GM12878 (cell line): ENCODE data around the gene CHID1. TPM values are rescaled to one million over a fixed set of nuclear protein-coding genes. Genes with fewer than 3 reads are reported as not detected.
A peak's percentile ranks its signal among the peaks of the same experiment; 100 is the strongest.

Experiments
- ATAC-seq: fragments of 200-7000 bp; cut with Tn5 transposase; 3 replicates; pipeline ENCODE4 v1.9.1; 2020; ENCODE audit warnings: mild to moderate bottlenecking, moderate library complexity
- BruUV-seq: library from RNA; stranded (reverse); fragments of 400-500 nt; replicated peaks from 2 replicates; lab custom pipeline; 2021; lab: Mats Ljungman, UMichigan
- CTCF ChIA-PET: fragments of 300-600 bp; sonication (Branson Sonifier 250); formaldehyde crosslinking; extraction: SDS; loops from one replicate; lab custom pipeline; 2021; ENCODE audit warnings: inconsistent platforms; lab: Yijun Ruan, JAX
- POLR2A ChIA-PET: fragments of 350-600 bp; formaldehyde crosslinking; extraction: SDS; loops from one replicate; lab custom pipeline; 2021; ENCODE audit warnings: inconsistent platforms; lab: Charles Lee
- RAD21 ChIA-PET: fragments of 300-600 bp; sonication (Branson Sonifier 250); formaldehyde crosslinking; loops from one replicate; lab custom pipeline; 2023; ENCODE audit warnings: antibody characterized with exemption; ENCODE audit not compliant: unreplicated experiment; lab: Charles Lee
- SMC1A ChIA-PET: fragments of 300-600 bp; sonication (Branson Sonifier 250); formaldehyde crosslinking; loops from one replicate; lab custom pipeline; 2023; ENCODE audit not compliant: unreplicated experiment, uncharacterized antibody; lab: Charles Lee
- DNase-seq: peaks from one replicate; pipeline ENCODE4 v3.0.0-alpha.2; 2011; ENCODE audit warnings: low read depth, low spot score
- FAIRE-seq: peaks from 3 replicates; lab custom pipeline; 2011; peaks lifted over from hg19 to GRCh38; lab: Jason Lieb, UNC
- H2AFZ ChIP-seq: 2 replicates; pipeline ENCODE4 v1.6.0; 2011; ENCODE audit warnings: low read depth, low read length, control low read depth; ENCODE audit not compliant: control insufficient read depth
- H3K27ac ChIP-seq: 2 replicates; pipeline ENCODE4 v1.5.1; 2011; ENCODE audit warnings: control low read depth; ENCODE audit not compliant: control insufficient read depth, insufficient read depth
- H3K27me3 ChIP-seq, 2 experiments: replicated peaks in 1 of 2; 2 replicates each; pipeline versions ENCODE4 v1.6.0 to v1.6.1; 2011; ENCODE audit warnings: low read length in 1 of 2; ENCODE audit not compliant: control insufficient read depth in 2 of 2, insufficient read depth in 2 of 2
- H3K36me3 ChIP-seq, 2 experiments: 2 replicates each; pipeline ENCODE4 v1.5.1; 2011; ENCODE audit warnings: low read length in 1 of 2; ENCODE audit not compliant: control insufficient read depth in 2 of 2, insufficient read depth in 2 of 2
- H3K4me1 ChIP-seq: 2 replicates; pipeline ENCODE4 v1.6.1; 2011; ENCODE audit warnings: mild to moderate bottlenecking, low read length, moderate library complexity, mixed read lengths; ENCODE audit not compliant: control insufficient read depth, insufficient read depth
- H3K4me2 ChIP-seq: 2 replicates; pipeline ENCODE4 v1.6.0; 2011; ENCODE audit warnings: control low read depth; ENCODE audit not compliant: control insufficient read depth, insufficient read depth
- H3K4me3 ChIP-seq: fragments of 200-600 bp; sonication (generic); 2 replicates; pipeline ENCODE4 v1.5.1; 2016
- H3K79me2 ChIP-seq: 2 replicates; pipeline ENCODE4 v1.6.0; 2011; ENCODE audit warnings: low read length; ENCODE audit not compliant: control insufficient read depth, insufficient read depth
- H3K9ac ChIP-seq: 2 replicates; pipeline ENCODE4 v1.8.0; 2011; ENCODE audit warnings: low read length, control low read depth, mixed read lengths; ENCODE audit not compliant: control insufficient read depth, insufficient read depth
- H3K9me3 ChIP-seq: replicated peaks from 3 replicates; pipeline ENCODE4 v1.5.1; 2011; ENCODE audit warnings: mild to moderate bottlenecking, low read length; ENCODE audit not compliant: control insufficient read depth, insufficient read depth
- H4K20me1 ChIP-seq: 2 replicates; pipeline ENCODE4 v1.6.0; 2011; ENCODE audit not compliant: control insufficient read depth, insufficient read depth
- BACH1 ChIP-seq: fragments of 450-650 bp; IDR thresholded peaks from 2 replicates; pipeline ENCODE4 v1.6.1; 2017; ENCODE audit warnings: mild to moderate bottlenecking, borderline replicate concordance
- POU2F2 ChIP-seq: IDR thresholded peaks from 3 replicates; pipeline ENCODE4 v1.6.1; 2011; ENCODE audit warnings: low read depth, mild to moderate bottlenecking, low read length, borderline replicate concordance
- ZNF207 ChIP-seq: fragments of 450-650 bp; IDR thresholded peaks from 2 replicates; pipeline ENCODE4 v1.6.1; 2014; ENCODE audit warnings: antibody characterized with exemption, mild to moderate bottlenecking, borderline replicate concordance
- WGBS: methylation state at CpG from one replicate; pipeline ENCODE4 v1.1.6; 2016; ENCODE audit warnings: low lambda C conversion rate; ENCODE audit not compliant: insufficient replicate concordance, insufficient coverage; ENCODE audit errors: missing lambda C conversion rate; 5-methylcytosine and 5-hydroxymethylcytosine counted together
- in situ Hi-C: fragments of 300-500 bp; cut with MboI; formaldehyde crosslinking; loops from 9 replicates; pipeline ENCODE4 v1.14.3; 2018; ENCODE audit warnings: mixed read lengths
- intact Hi-C: fragments of 100-400 bp; cut with micrococcal nuclease; formaldehyde crosslinking; loops from one replicate; pipeline ENCODE4 v1.14.2; 2022; ENCODE audit not compliant: unreplicated experiment
- polyA plus RNA-seq, 11 experiments: library from polyadenylated mRNA; depleted of rRNA in 4 of 11; unstranded in 6 of 11; stranded (reverse) in 5 of 11; fragments of >200 nt; fragmentation: Nextera tagmentation in 4 of 11; fragmentation: Illumina TruSeq in 1 of 11; extraction: Ambion mirVana in 4 of 11; extraction: Trizol in 1 of 11; gene quantifications; 1 replicate in 1 of 11; 2 replicates in 10 of 11; pipeline versions ENCODE4 v1.2.1 to v1.2.3, GENCODE V29; 2011 to 2016; ENCODE audit warnings: inconsistent platforms in 2 of 11, missing spikeins in 2 of 11, low read depth in 1 of 11
- small RNA-seq: library from RNA; depleted of rRNA; stranded (forward); fragments of <200 nt; gene quantifications from one replicate; pipeline ENCODE3, GENCODE V24; 2014
- total RNA-seq, 4 experiments: library from RNA; depleted of rRNA in 3 of 4; stranded (reverse); fragments of >200 nt in 3 of 4; fragmentation: Illumina TruSeq in 1 of 4; extraction: Trizol in 1 of 4; gene quantifications; 2 replicates each; pipeline versions ENCODE4 v1.2.1 to v1.2.3, GENCODE V29; 2013 to 2021
- TF ChIP-seq, protein P1 (sequence below): IDR thresholded peaks from 2 replicates; pipeline ENCODE4 v1.6.1; 2012; ENCODE audit warnings: mild to moderate bottlenecking, low read depth, low read length

Gene CHID1
- total and polyA plus RNA-seq, 10 of the 15 experiments (the other 5 are each of a cell fraction or from before 2014, with no cell fraction given) = 4.8 to 75.2 (median 30.1) TPM

DNA sequence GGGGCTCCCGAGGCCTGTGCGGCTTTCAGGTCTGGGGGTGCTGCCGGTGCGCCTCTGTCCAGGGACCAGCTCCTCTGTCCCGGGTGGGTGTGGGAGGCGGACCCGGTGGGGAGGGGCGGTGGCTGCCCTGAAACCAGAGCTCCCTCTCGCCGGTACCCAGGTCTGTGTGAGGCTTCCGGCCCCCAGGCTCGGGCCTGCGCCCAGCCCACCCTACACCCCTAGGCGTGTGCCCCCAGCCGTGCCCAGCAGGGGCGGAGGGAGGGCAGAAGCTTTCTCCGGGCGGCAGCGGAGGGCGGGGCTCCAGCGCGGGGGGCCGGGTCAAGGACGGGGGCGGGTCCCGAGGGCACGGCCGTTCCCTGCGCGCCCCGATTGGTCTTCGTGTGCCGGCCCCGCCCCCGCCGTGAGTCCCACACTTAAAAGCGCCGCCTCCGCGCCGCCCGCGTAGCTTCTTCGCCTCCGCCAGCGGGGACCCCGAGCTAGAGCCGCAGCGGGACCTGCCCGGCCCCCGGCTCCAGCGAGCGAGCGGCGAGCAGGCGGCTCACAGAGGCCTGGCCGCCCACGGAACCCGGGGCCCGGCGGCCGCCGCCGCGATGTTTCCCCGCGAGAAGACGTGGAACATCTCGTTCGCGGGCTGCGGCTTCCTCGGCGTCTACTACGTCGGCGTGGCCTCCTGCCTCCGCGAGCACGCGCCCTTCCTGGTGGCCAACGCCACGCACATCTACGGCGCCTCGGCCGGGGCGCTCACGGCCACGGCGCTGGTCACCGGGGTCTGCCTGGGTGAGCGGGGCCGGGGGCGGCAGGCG, 91.3 kb downstream of the CHID1 start (continued):
- TF ChIP-seq ZNF207 = peak; percentile 71; the same call in 1 of the 2 replicates

- in situ Hi-C loops = loop anchor here (25.0 kb wide), 1 partner anchor 1569 kb away; the partner anchor contains the start of gene CD81
- H3K79me2 ChIP-seq = peaks cover 5% of the 10 kb centered on the region
- H3K36me3 ChIP-seq = peaks cover under 1 to 6% of the 10 kb centered on the region in 2 experiments; a peak in 3 of 4 replicates
- no peak for FAIRE-seq
- H3K27ac ChIP-seq = peak within 1 kb of the TSS; percentile 73
- ATAC-seq = no peak
- peak within 1 kb of the TSS; percentile 83 for H3K4me2 ChIP-seq
- SMC1A ChIA-PET = interaction anchor here (0.8 to 1.7 kb wide), 2 partner anchors 8 to 10 kb away, joined by 4 to 5 read pairs; partner anchors contain the start of gene RPLP2
- H3K27me3 ChIP-seq = no peaks in the 10 kb centered on the region
- WGBS = 35% methylated on average over 20 of the region's 20 CpGs
- BruUV-seq = no TSS peak
- TF ChIP-seq POU2F2 (no peak), BACH1 (peak; percentile 33; the same call in 1 of the 2 replicates)
- TF ChIP-seq, protein P1, sequence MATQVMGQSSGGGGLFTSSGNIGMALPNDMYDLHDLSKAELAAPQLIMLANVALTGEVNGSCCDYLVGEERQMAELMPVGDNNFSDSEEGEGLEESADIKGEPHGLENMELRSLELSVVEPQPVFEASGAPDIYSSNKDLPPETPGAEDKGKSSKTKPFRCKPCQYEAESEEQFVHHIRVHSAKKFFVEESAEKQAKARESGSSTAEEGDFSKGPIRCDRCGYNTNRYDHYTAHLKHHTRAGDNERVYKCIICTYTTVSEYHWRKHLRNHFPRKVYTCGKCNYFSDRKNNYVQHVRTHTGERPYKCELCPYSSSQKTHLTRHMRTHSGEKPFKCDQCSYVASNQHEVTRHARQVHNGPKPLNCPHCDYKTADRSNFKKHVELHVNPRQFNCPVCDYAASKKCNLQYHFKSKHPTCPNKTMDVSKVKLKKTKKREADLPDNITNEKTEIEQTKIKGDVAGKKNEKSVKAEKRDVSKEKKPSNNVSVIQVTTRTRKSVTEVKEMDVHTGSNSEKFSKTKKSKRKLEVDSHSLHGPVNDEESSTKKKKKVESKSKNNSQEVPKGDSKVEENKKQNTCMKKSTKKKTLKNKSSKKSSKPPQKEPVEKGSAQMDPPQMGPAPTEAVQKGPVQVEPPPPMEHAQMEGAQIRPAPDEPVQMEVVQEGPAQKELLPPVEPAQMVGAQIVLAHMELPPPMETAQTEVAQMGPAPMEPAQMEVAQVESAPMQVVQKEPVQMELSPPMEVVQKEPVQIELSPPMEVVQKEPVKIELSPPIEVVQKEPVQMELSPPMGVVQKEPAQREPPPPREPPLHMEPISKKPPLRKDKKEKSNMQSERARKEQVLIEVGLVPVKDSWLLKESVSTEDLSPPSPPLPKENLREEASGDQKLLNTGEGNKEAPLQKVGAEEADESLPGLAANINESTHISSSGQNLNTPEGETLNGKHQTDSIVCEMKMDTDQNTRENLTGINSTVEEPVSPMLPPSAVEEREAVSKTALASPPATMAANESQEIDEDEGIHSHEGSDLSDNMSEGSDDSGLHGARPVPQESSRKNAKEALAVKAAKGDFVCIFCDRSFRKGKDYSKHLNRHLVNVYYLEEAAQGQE = no peak
- H3K9ac ChIP-seq = peak within 1 kb of the TSS; percentile 82
- no peaks in the 10 kb centered on the region for H3K9me3 ChIP-seq
- intact Hi-C loops = no loop called here
- peak within 1 kb of the TSS; percentile 72 for H2AFZ ChIP-seq
- RAD21 ChIA-PET = interaction anchor here (0.8 to 1.9 kb wide), 5 partner anchors 9 to 77 kb away, joined by 3 to 13 read pairs (median 4); partner anchors contain the start of genes PIDD1 and RPLP2
- H3K4me1 ChIP-seq = no peaks in the 10 kb centered on the region; the same call in 1 of the 2 replicates
- H4K20me1 ChIP-seq = peaks cover 4% of the 10 kb centered on the region
- POLR2A ChIA-PET = interaction anchor here (0.6 to 4.3 kb wide), 13 partner anchors 8 to 203 kb away, joined by 3 to 33 read pairs (median 7); partner anchors contain the start of genes CD151, CRACR2B, IRF7 and PIDD1
- CTCF ChIA-PET = interaction anchor here (1.2 to 1.3 kb wide), 2 partner anchors 8 to 24 kb away, joined by 4 read pairs; partner anchors contain the start of genes POLR2L and TSPAN4
- no peak for DNase-seq
- H3K4me3 ChIP-seq = peak within 1 kb of the TSS; percentile 82
These were observed 92.0 kb downstream of the CHID1 start, which contains the start of gene PNPLA2 for GRCh38 chr11:818396-819128. PNPLA2 (plus strand) TSS chr11:818914; CDS start chr11:819719, 805 bp downstream.

Small RNA genes within 50 kb of the gene (small RNA-seq; reads per million reads assigned to genes)
- not detected for gene RNU6-1025P

Other genes with a start within 250 kb of the CHID1 start
Only the 7 nearest of the 18 such genes appear.
- 1,170 and 1,176 TPM in 2 replicates for gene RPLP2, start 100.8 kb downstream of the CHID1 start, total RNA-seq (2014; rRNA removed)
- 1,135 and 1,241 TPM in 2 replicates for gene RPLP2, start 100.8 kb downstream of the CHID1 start, total RNA-seq (2014; rRNA removed; fragmentation: Illumina TruSeq; extraction: Trizol)
- gene RPLP2, start 100.8 kb downstream of the CHID1 start, total RNA-seq (2021) = 3,558 and 3,573 TPM in 2 replicates
- gene RPLP2, start 100.8 kb downstream of the CHID1 start, polyA plus RNA-seq (2011; rRNA removed) = 443 and 711 TPM in 2 replicates
- gene RPLP2, start 100.8 kb downstream of the CHID1 start, polyA plus RNA-seq (2014; fragmentation: Illumina TruSeq; extraction: Trizol) = 125 and 488 TPM in 2 replicates
- gene RPLP2, start 100.8 kb downstream of the CHID1 start, polyA plus RNA-seq (2014; fragmentation: Nextera tagmentation; extraction: Ambion mirVana) = 1,000 to 10,000 TPM; 1,446 to 3,075 TPM
- 1,595 and 1,805 TPM in 2 replicates for gene RPLP2, start 100.8 kb downstream of the CHID1 start, polyA plus RNA-seq (2014; rRNA removed)
- 1,000 to 10,000 TPM; 1,515 to 1,516 TPM for gene RPLP2, start 100.8 kb downstream of the CHID1 start, polyA plus RNA-seq (2016; fragmentation: Nextera tagmentation; extraction: Ambion mirVana)
- gene PNPLA2, start 91.9 kb downstream of the CHID1 start, total RNA-seq (2014; rRNA removed) = 9.3 and 9.8 TPM in 2 replicates
- 2.5 and 4.2 TPM in 2 replicates for gene PNPLA2, start 91.9 kb downstream of the CHID1 start, total RNA-seq (2014; rRNA removed; fragmentation: Illumina TruSeq; extraction: Trizol)
- gene PNPLA2, start 91.9 kb downstream of the CHID1 start, total RNA-seq (2021) = 33.4 and 34.0 TPM in 2 replicates
- gene PNPLA2, start 91.9 kb downstream of the CHID1 start, polyA plus RNA-seq (2011; rRNA removed) = 1.7 and 5.1 TPM in 2 replicates
- 1.5 and 6.4 TPM in 2 replicates for gene PNPLA2, start 91.9 kb downstream of the CHID1 start, polyA plus RNA-seq (2014; fragmentation: Illumina TruSeq; extraction: Trizol)
- gene PNPLA2, start 91.9 kb downstream of the CHID1 start, polyA plus RNA-seq (2014; fragmentation: Nextera tagmentation; extraction: Ambion mirVana) = under 1 TPM; 0.19 to 0.62 TPM
- 18.3 and 26.5 TPM in 2 replicates for gene PNPLA2, start 91.9 kb downstream of the CHID1 start, polyA plus RNA-seq (2014; rRNA removed)
- gene PNPLA2, start 91.9 kb downstream of the CHID1 start, polyA plus RNA-seq (2016; fragmentation: Nextera tagmentation; extraction: Ambion mirVana) = 10 to 100 TPM; 15.5 to 16.1 TPM
- gene CRACR2B, start 82.9 kb downstream of the CHID1 start, total RNA-seq (2014; rRNA removed) = 19.2 and 20.1 TPM in 2 replicates
- 3.0 and 3.7 TPM in 2 replicates for gene CRACR2B, start 82.9 kb downstream of the CHID1 start, total RNA-seq (2014; rRNA removed; fragmentation: Illumina TruSeq; extraction: Trizol)
- gene CRACR2B, start 82.9 kb downstream of the CHID1 start, total RNA-seq (2021) = 29.6 and 32.6 TPM in 2 replicates
- 3.3 and 8.8 TPM in 2 replicates for gene CRACR2B, start 82.9 kb downstream of the CHID1 start, polyA plus RNA-seq (2011; rRNA removed)
- gene CRACR2B, start 82.9 kb downstream of the CHID1 start, polyA plus RNA-seq (2014; fragmentation: Illumina TruSeq; extraction: Trizol) = 0.43 and 4.4 TPM in 2 replicates
- gene CRACR2B, start 82.9 kb downstream of the CHID1 start, polyA plus RNA-seq (2014; fragmentation: Nextera tagmentation; extraction: Ambion mirVana) = under 1 TPM; 0.10 to 0.31 TPM
- 33.7 and 44.0 TPM in 2 replicates for gene CRACR2B, start 82.9 kb downstream of the CHID1 start, polyA plus RNA-seq (2014; rRNA removed)
- gene CRACR2B, start 82.9 kb downstream of the CHID1 start, polyA plus RNA-seq (2016; fragmentation: Nextera tagmentation; extraction: Ambion mirVana) = 10 to 100 TPM; 16.6 to 17.0 TPM
- gene CD151, start 77.9 kb downstream of the CHID1 start, total RNA-seq (2014; rRNA removed) = 26.2 and 37.1 TPM in 2 replicates
- gene CD151, start 77.9 kb downstream of the CHID1 start, total RNA-seq (2014; rRNA removed; fragmentation: Illumina TruSeq; extraction: Trizol) = 11.1 and 17.6 TPM in 2 replicates
- 28.6 and 31.7 TPM in 2 replicates for gene CD151, start 77.9 kb downstream of the CHID1 start, total RNA-seq (2021)
- 19.9 and 39.6 TPM in 2 replicates for gene CD151, start 77.9 kb downstream of the CHID1 start, polyA plus RNA-seq (2011; rRNA removed)
- gene CD151, start 77.9 kb downstream of the CHID1 start, polyA plus RNA-seq (2014; fragmentation: Illumina TruSeq; extraction: Trizol) = 1.5 and 9.4 TPM in 2 replicates
- gene CD151, start 77.9 kb downstream of the CHID1 start, polyA plus RNA-seq (2014; fragmentation: Nextera tagmentation; extraction: Ambion mirVana) = 1 to 10 TPM in 1 of 2 experiments, under 1 TPM in 1; 0.52 to 1.4 TPM
- gene CD151, start 77.9 kb downstream of the CHID1 start, polyA plus RNA-seq (2014; rRNA removed) = 40.1 and 41.7 TPM in 2 replicates
- 10 to 100 TPM in 1 of 2 experiments, 1 to 10 TPM in 1; 9.4 to 11.7 TPM for gene CD151, start 77.9 kb downstream of the CHID1 start, polyA plus RNA-seq (2016; fragmentation: Nextera tagmentation; extraction: Ambion mirVana)
- 366 and 432 TPM in 2 replicates for gene POLR2L, start 68.3 kb downstream of the CHID1 start, total RNA-seq (2014; rRNA removed)
- gene POLR2L, start 68.3 kb downstream of the CHID1 start, total RNA-seq (2014; rRNA removed; fragmentation: Illumina TruSeq; extraction: Trizol) = 60.2 and 68.7 TPM in 2 replicates
- gene POLR2L, start 68.3 kb downstream of the CHID1 start, total RNA-seq (2021) = 133 and 137 TPM in 2 replicates
- 13.7 and 44.2 TPM in 2 replicates for gene POLR2L, start 68.3 kb downstream of the CHID1 start, polyA plus RNA-seq (2011; rRNA removed)
- 2.2 and 23.1 TPM in 2 replicates for gene POLR2L, start 68.3 kb downstream of the CHID1 start, polyA plus RNA-seq (2014; fragmentation: Illumina TruSeq; extraction: Trizol)
- gene POLR2L, start 68.3 kb downstream of the CHID1 start, polyA plus RNA-seq (2014; fragmentation: Nextera tagmentation; extraction: Ambion mirVana) = 100 to 1,000 TPM in 1 of 2 experiments, 10 to 100 TPM in 1; 68.8 to 117 TPM
- 318 and 463 TPM in 2 replicates for gene POLR2L, start 68.3 kb downstream of the CHID1 start, polyA plus RNA-seq (2014; rRNA removed)
- 100 to 1,000 TPM; 439 to 497 TPM for gene POLR2L, start 68.3 kb downstream of the CHID1 start, polyA plus RNA-seq (2016; fragmentation: Nextera tagmentation; extraction: Ambion mirVana)
- gene TSPAN4, start 68.0 kb downstream of the CHID1 start, total RNA-seq (2014; rRNA removed) = 9.3 and 10.1 TPM in 2 replicates
- 2.3 and 2.7 TPM in 2 replicates for gene TSPAN4, start 68.0 kb downstream of the CHID1 start, total RNA-seq (2014; rRNA removed; fragmentation: Illumina TruSeq; extraction: Trizol)
- gene TSPAN4, start 68.0 kb downstream of the CHID1 start, total RNA-seq (2021) = 8.7 and 9.0 TPM in 2 replicates
- 6.5 and 13.4 TPM in 2 replicates for gene TSPAN4, start 68.0 kb downstream of the CHID1 start, polyA plus RNA-seq (2011; rRNA removed)
- 0.96 TPM in 1 of 2 replicates, not detected in the other for gene TSPAN4, start 68.0 kb downstream of the CHID1 start, polyA plus RNA-seq (2014; fragmentation: Illumina TruSeq; extraction: Trizol)
- gene TSPAN4, start 68.0 kb downstream of the CHID1 start, polyA plus RNA-seq (2014; fragmentation: Nextera tagmentation; extraction: Ambion mirVana) = under 1 TPM in 1 of 2 experiments, not detected in 1; 0.37 TPM
- gene TSPAN4, start 68.0 kb downstream of the CHID1 start, polyA plus RNA-seq (2014; rRNA removed) = 11.6 and 14.0 TPM in 2 replicates
- gene TSPAN4, start 68.0 kb downstream of the CHID1 start, polyA plus RNA-seq (2016; fragmentation: Nextera tagmentation; extraction: Ambion mirVana) = 1 to 10 TPM; 7.6 to 8.5 TPM
- 12.8 and 15.1 TPM in 2 replicates for gene AP2A2, start 15.1 kb upstream of the CHID1 start, total RNA-seq (2014; rRNA removed)
- gene AP2A2, start 15.1 kb upstream of the CHID1 start, total RNA-seq (2014; rRNA removed; fragmentation: Illumina TruSeq; extraction: Trizol) = 17.7 TPM in 2 replicates
- 42.0 and 46.8 TPM in 2 replicates for gene AP2A2, start 15.1 kb upstream of the CHID1 start, total RNA-seq (2021)
- 23.2 and 34.8 TPM in 2 replicates for gene AP2A2, start 15.1 kb upstream of the CHID1 start, polyA plus RNA-seq (2011; rRNA removed)
- 39.6 and 48.8 TPM in 2 replicates for gene AP2A2, start 15.1 kb upstream of the CHID1 start, polyA plus RNA-seq (2014; fragmentation: Illumina TruSeq; extraction: Trizol)
- gene AP2A2, start 15.1 kb upstream of the CHID1 start, polyA plus RNA-seq (2014; fragmentation: Nextera tagmentation; extraction: Ambion mirVana) = 1 to 10 TPM in 1 of 2 experiments, under 1 TPM in 1; 0.58 to 2.6 TPM
- 26.4 and 32.6 TPM in 2 replicates for gene AP2A2, start 15.1 kb upstream of the CHID1 start, polyA plus RNA-seq (2014; rRNA removed)
- gene AP2A2, start 15.1 kb upstream of the CHID1 start, polyA plus RNA-seq (2016; fragmentation: Nextera tagmentation; extraction: Ambion mirVana) = 10 to 100 TPM; 14.4 to 18.8 TPM